ENCODE results near the gene FKBP4. TPM values are rescaled to one million over a fixed set of nuclear protein-coding genes. Genes with fewer than 3 reads are reported as not detected.

The FKBP4 gene
- total RNA-seq, 2 donors from 2014 or later = 55.2 to 87.0 TPM

- DNase-seq (ENCODE audit: low spot score) = peak; percentile 31
- Histone ChIP-seq H3K4me3 (peak overlapping the region; percentile 77 to 83), H3K9me3 (no peaks in the 10 kb centered on the region), H3K36me3 (peaks cover 0 to 10% of the 10 kb centered on the region in 2 donors), H3K4me1 (replicated peaks) (peaks cover 14% of the 10 kb centered on the region), H3K27ac (peak overlapping the region; percentile 87 to 92), H3K27me3 (replicated peaks; ENCODE audit: insufficient read depth) (no peaks in the 10 kb centered on the region)
- WGBS = 6% methylated on average over 14 of the region's 14 CpGs
- TF ChIP-seq POLR2A (IDR thresholded peaks at IDR 0.05) (no peak), POLR2AphosphoS5 (IDR thresholded peaks at IDR 0.05) (peak; percentile 16), CTCF (IDR thresholded peaks at IDR 0.05) (peak in 3 of 4 experiments; percentile 5 to 21 (median 12))
- intact Hi-C loops (cut with DNase I) = no loop called here
These were observed 1.5 kb downstream of the FKBP4 start for GRCh38 chr12:2796187-2796666.

- H3K27ac ChIP-seq = peak overlapping the region in 1 of 2 donors; percentile 24
- DNase-seq (ENCODE audit: low spot score) = no peak
- no peak overlapping the region for H3K4me3 ChIP-seq
- 67% methylated on average over 7 of the region's 7 CpGs for WGBS
- no peaks in the 10 kb centered on the region for H3K9me3 ChIP-seq
- peaks cover 0 to 21% of the 10 kb centered on the region in 2 donors for H3K36me3 ChIP-seq
- intact Hi-C loops (cut with DNase I) = no loop called here
- TF ChIP-seq CTCF (IDR thresholded peaks at IDR 0.05) (no peak), POLR2A (IDR thresholded peaks at IDR 0.05) (no peak), POLR2AphosphoS5 (IDR thresholded peaks at IDR 0.05) (no peak)
- peaks cover 14% of the 10 kb centered on the region for H3K4me1 ChIP-seq (replicated peaks)
- no peaks in the 10 kb centered on the region for H3K27me3 ChIP-seq (replicated peaks; ENCODE audit: insufficient read depth)
These were observed 3.1 kb downstream of the FKBP4 start for GRCh38 chr12:2797721-2798418.

- intact Hi-C loops (cut with DNase I) = no loop called here
- H3K36me3 ChIP-seq = peaks cover 8 to 26% of the 10 kb centered on the region in 2 donors
- H3K4me3 ChIP-seq = no peak overlapping the region
- peak; percentile 55 for DNase-seq (ENCODE audit: low spot score)
- H3K9me3 ChIP-seq = no peaks in the 10 kb centered on the region
- no peak for TF ChIP-seq POLR2A (IDR thresholded peaks at IDR 0.05)
- TF ChIP-seq POLR2AphosphoS5 (IDR thresholded peaks at IDR 0.05) = peak; percentile 25
- no peak for TF ChIP-seq CTCF (IDR thresholded peaks at IDR 0.05)
- H3K27me3 ChIP-seq (replicated peaks; ENCODE audit: insufficient read depth) = no peaks in the 10 kb centered on the region
- peaks cover 14% of the 10 kb centered on the region for H3K4me1 ChIP-seq (replicated peaks)
- peak overlapping the region; percentile 20 to 31 for H3K27ac ChIP-seq
- 42% methylated on average over 3 of the region's 3 CpGs for WGBS
These were observed 5.3 kb downstream of the FKBP4 start for GRCh38 chr12:2800046-2800570.

GRCh38 chr12:2801044-2801783 lies 6.4 kb downstream of the FKBP4 start:
- TF ChIP-seq POLR2A (IDR thresholded peaks at IDR 0.05) (no peak), POLR2AphosphoS5 (IDR thresholded peaks at IDR 0.05) (no peak), CTCF (IDR thresholded peaks at IDR 0.05) (no peak)
- Histone ChIP-seq H3K4me1 (replicated peaks) (peaks cover 14% of the 10 kb centered on the region), H3K27ac (peak overlapping the region; percentile 20 to 31), H3K36me3 (peaks cover 8 to 26% of the 10 kb centered on the region in 2 donors), H3K9me3 (no peaks in the 10 kb centered on the region), H3K4me3 (no peak overlapping the region), H3K27me3 (replicated peaks; ENCODE audit: insufficient read depth) (no peaks in the 10 kb centered on the region)
- intact Hi-C loops (cut with DNase I) = no loop called here
- 53% methylated on average over 16 of the region's 16 CpGs for WGBS
- no peak for DNase-seq (ENCODE audit: low spot score)

Measured in prostate gland (tissue), 2 donors.